NCI-H345 treated with DMSO at 0.1 percent for 48 hours (cell line): Measurements from ENCODE around the gene ING3.
A peak's percentile ranks its signal among the peaks of the same experiment; 100 is the strongest.
"Not testable (repeated sequence)": the region's sequence is repeated elsewhere in the genome, so short reads cannot be mapped to it uniquely, and the experiment has no call there.

Experiments used
- DNase-seq: peaks from one replicate; lab custom pipeline; 2025; ENCODE audit not compliant: unreplicated experiment; lab: John Stamatoyannopoulos, UW

ING3 gene

DNA sequence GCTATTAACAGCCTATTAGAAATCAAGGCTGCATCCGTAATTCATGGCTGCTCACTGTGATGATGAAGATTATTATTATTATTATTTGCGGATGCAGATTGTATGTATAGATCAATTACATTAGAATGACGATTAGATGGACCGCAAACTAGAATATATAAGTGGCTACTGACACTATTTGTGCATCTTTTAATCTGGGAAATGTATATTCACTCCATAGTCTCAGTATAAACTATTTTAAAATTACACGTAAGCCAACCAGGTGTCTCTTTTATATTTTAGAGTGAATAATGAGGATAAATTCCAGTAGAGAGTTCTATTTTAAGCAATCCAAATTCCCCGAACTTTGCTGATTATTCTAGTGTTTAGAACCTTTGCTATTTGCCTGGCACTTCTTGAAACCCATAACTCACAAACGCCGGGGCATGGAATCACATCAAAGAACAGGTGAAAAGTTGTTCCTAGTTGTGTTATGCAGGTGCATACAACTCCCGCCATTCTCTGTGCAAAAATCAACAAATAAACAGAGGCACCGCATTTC is 509 bp upstream of the ING3 start:
- no peak for DNase-seq

DNA sequence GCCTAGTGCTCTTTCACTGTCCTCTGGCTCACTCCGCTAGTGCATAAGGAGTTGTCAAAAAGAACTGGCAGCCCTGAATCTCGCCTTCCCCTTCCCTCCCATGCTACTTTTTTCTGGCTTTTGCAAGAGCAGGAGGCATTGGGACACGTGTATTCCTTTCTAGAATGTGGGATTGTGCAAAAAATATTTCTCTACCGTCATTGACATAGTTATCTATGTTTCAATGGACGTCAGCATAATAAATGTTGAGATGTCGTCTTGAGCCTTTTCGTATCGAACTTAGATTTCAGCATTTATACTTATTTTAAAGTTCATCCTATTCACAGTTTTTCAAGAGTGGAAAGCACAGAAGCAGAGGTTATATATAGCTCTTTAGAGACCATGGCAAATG is 727 bp downstream of the ING3 start:
- no peak for DNase-seq

DNA sequence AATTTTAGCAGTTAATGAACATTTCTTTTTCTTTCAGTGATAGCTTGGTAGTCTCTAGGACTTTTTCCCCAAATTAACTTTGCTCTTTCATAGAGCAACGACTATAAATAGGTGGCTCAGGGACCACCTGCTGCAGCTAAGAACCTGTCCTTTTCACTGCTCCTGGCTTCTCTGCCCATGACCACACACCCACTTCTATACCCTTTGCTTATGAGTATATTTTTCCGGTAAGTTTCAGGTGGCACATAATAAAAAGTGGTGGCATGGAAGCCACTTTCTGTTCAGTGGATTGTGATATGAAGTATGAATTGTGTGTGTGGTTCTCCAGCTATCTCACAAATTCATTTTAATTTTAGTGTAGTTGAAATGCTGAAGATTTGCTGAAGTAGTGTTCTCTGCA is 1.2 kb downstream of the ING3 start:
- no peak for DNase-seq

DNA sequence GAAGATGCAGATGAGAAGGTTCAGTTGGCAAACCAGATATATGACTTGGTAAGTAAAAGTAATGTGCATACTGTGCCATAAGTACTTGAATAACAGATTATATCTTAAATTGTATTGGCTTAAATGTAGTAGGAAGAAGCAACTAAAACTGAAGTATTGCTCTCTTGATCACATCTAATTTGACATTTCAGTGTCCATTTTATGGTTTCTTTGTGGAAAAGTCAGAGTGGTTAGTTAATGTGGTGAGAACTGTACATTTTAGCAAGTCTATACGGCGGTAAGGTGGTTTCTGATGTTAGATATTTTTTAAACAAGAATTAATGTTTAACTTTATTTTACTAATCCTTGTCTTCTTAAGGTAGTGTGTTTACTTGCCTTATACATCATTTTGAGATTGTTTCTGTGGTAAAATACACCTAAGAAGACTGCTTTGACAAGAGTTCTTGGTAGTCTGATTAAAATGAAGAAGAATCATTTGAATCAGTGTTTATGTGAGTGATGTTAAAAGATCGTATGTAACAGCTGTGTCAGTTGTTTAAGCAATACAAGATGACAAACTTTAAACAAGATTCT is 5.1 kb downstream of the ING3 start:
- no peak for DNase-seq

DNA sequence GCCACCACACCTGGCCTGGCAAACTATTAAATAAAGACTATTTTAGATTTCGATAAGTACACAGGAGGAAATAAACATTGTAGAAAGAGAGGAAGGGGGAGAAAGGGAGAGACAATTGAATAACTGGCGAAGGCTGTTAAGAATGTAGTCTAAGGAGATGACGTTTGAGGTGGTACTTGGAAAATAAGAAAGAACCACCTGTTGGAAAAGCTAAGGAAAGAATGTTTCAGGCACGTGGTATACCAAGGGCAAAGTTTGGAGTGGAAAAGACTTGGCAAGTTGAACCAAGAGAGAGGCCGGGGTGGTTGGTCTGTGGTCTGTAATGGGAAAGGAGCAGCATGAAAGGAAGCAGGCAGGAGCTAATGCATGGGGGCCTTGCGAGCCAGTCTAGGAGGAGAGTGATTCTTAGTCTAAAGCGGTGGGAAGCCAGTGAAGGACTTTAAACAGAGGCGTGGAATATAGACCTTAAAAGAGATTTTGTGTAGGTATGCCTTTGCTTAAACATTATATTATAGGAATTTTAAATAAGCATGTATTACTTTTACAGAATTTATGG is 9.4 kb downstream of the ING3 start:
- DNase-seq: no peak

DNA sequence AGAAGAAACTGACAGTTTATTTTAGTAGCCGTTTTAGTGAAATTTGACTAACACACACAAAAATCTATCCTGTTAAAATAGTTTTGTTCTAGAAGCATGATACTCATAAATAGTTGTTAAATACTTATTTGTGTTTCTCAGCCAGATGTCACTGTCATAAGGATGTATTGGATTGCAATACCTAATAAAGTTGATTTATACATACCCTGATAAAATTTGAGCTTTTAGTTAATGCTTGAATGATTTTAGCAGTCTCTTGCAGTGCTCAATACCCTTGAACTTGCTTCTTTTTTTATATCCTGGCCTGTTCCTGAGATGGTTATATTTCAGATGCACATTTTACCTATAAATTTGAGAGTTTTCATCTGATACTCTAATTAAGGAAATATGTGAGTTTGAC is 10.1 kb downstream of the ING3 start:
- DNase-seq: no peak

DNA sequence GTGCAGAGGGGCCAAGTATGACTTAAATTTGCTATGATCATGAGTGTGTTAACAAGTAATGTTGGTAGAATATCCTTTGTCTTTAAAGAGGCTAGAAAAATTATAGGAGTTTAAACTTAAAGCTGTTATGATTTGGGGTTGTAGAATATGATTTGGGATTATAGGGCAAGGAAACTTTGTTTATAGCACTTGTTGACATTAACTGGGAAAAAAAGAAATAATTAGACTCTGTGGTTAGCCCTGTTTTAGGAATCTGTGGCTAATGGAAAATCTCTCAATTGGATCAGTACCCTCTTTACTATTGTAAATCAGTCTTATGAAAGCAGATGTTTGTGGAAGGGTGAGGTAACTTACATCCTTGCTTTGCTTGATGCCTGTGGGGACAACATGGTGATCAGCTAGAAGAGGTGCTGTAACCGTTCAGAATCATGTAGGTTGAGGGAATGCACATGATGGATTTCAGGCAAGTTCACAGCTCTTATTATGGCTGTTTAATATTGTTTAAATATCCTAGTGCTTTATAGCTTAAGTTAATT is 11.1 kb downstream of the ING3 start:
- DNase-seq: no peak

DNA sequence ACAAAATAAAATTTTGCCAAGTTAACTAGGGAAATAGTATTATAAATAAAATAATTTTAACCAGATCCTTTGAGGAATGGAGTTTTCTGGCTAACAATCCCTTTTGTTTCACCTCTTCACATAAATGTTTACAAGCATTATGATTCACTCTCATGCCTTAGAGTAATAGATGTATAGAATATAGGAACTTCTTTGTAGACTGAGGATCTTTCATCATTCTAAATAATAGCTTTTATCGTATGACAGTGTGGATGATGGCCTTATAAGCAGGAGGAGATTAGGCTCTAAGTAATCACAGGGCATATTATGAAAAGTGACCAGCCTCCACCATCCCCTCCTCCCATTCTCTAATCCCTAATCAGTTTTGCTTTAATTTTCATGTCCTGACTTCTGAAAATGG is 13.5 kb downstream of the ING3 start:
- no peak for DNase-seq

DNA sequence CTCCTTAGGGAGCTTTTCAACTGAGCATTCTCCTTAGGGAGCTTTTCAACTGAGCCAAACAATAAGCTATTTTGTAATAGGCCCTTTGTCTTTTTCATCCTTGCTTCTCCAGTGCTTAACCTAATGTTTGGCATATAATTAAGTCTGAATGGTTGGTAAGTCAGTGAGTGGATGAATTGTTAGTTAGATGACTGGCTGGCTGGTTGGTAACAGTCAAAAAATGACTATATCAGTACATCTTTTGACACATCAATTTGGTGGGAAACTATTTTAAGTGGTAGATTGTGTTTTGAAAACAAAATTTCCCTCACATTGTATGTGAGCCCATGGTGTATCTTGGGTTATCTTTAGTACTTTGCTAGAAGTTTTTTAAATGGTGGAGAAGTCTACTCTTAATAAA is 16.4 kb downstream of the ING3 start:
- no peak for DNase-seq

DNA sequence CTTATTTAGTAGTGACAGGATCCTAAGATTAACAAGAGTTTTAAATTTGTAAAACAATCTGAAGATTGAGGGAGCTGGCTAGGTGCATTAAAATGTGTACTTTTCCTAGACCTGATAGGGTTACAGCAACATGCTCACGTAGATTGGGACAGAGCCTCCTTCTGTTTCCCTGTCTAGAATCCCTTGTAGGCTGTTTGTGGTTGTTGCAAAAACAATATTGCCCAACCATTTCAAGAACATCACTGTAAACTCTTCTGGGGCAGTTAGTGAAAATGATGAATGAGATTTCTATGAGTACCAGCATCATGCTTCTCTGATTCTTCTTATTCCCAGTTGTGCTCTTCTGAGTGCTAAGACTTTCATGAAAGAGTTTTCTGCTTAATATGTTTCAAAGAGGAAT is 23.3 kb downstream of the ING3 start:
- no peak for DNase-seq

DNA sequence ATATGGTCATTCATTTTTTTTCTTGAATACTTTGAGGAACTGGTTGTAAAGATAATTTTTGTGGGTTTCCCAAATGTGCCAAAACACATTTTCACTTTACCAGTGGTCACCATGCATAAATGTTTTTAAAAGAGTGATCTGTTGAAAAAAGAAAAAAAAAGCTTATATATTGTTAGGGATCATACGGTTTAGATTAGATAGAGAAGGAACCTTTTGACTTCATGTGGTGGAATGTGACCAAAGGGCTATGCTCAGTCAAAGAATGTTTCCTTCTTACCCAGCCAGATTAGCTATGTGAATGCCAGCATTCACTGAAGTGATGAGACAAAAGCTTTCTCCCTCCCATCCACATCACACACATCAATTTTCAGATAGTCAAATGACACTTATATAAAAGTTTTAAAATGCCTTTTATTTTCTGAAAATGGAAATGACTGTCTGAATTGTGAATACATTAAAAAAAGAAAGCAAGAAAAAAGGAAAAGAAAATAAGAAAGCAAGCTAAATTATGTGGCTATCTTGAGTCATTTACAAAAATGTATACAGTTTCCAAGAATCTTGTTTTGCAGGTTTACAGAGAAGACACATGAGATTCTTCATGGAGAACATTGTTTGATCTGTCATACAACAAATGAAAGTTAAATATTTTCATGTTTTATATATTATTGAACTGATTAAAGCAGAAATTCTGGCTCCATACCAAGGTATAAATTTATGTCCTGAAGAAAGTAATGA is 29.4 kb downstream of the ING3 start:
- DNase-seq: no peak

DNA sequence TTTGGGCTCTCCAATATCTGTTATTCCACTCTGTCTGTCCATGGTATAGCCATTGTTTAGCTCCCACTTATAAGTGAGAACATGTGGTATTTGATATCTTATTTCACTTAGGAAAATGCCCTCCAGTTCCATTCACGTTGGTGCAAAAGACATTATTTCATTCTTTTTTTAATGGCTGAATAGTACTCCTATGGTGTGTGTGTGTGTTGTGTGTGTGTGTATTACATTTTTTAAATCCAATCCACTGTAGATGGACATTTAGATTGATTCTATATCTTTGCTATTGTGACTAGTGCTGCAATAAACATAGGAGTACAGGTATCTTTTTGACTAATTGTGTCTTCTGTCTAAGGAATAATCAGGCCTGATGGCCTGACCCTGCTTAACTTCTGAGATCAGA is 30.5 kb downstream of the ING3 start:
- DNase-seq: no peak

DNA sequence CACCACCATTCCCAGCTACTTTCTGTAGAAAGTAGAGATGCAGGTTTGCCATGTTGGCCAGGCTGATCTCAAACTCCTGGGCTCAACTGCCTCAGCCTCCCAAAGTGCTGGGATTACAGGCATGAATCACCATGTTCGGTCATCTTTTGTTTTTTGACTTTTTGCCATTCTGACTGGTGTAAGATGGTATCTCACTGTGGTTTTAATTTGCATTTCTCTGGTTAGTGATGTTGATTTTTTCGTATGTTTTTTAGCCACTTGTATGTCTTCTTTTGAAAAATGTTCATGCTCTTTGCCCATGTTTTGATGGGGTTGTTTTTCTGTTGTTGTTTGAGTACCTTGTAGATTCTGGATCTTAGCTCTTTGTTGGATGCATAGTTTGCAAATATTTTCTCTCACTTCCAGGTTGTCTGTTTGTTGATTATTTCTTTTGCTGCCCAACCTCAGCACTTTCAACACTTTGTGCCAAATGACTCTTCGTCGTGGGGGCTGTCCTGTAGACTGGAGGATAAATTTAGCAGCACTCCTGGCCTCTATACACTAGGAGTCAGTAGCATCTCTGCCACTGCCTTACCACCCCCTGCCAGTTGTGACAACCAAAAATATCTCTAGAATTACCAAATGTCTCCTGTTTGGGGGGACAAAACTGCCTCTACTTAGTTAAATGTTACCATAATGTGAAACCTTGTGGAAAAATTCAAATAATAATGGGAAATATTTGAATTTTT is 31.5 kb downstream of the ING3 start:
- no peak for DNase-seq

DNA sequence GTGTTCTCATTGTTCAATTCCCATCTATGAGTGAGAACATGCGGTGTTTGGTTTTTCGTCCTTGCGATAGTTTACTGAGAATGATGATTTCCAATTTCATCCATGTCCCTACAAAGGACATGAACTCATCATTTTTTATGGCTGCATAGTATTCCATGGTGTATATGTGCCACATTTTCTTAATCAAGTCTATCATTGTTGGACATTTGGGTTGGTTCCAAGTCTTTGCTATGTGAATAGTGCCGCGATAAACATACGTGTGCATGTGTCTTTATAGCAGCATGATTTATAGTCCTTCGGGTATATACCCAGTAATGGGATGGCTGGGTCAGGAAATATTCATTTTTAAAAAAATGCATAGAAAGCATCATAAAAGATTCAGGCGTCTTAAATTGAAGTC is 33.0 kb downstream of the ING3 start:
- DNase-seq: not testable (repeated sequence)

DNA sequence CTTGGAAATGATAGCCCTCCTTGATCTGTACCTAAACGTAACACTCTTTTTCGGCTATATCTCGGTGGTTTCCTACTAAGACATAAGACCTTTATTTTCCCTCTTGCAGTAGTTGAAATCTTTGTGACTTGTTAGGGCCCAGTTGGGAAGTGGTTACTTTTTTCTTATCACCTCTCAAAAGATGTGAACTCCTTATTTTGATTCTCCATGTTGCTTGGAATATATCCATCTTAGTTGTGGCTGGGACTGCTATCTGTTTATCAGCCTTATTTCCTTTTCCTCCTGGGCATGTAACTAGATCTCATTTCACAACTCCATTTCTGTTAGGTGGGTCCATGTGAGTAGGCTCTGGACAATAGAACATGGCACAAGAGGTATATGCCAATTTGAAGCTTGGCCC is 33.8 kb downstream of the ING3 start:
- DNase-seq: no peak

DNA sequence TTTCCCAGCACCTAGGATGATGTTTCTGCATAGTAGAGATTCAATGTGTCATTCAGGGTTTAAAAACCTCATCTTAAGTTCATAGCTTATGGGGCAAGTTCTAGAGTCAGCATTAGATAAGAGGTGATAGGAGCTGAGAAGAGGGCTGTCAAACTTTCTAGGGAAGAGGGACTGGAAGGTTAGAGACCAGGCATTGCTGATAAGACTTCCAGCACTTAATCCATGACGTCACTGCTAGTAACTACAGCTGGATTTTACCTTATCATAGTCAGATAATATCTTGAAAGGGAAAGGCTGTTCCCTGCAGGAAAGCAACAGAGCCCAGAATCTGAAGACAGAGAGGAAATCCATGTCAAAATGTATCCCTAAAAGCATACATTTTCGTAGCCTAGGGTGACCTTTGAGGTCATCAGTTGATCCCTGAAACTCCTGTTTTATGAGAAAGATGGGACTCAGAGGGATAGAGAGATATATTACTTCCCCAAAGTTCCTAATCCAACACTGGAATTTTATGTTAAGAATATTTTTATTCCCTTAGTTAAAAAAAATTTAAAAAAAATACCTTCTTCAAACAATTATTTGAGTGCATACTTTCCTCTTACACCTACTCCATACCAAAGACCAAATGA is 34.7 kb downstream of the ING3 start:
- no peak for DNase-seq

DNA sequence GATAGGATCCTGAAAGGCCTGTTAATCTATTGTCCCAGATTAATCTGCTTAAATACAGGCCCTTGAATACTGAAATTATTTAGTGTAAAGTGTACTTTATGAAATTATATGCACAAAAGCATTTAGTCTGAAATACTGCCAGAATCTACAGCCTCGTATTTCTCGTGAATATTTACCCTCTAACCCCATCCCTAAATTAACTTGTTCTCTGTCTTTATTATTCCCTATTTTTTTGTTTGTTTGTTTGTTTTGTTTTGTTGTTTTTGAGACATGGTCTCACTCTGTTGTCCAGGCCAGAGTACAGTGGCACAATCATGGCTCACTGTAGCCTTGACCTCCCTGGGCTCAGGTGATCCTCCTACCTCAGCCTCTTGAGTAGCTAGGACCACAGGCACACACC is 35.3 kb downstream of the ING3 start:
- DNase-seq: no peak

DNA sequence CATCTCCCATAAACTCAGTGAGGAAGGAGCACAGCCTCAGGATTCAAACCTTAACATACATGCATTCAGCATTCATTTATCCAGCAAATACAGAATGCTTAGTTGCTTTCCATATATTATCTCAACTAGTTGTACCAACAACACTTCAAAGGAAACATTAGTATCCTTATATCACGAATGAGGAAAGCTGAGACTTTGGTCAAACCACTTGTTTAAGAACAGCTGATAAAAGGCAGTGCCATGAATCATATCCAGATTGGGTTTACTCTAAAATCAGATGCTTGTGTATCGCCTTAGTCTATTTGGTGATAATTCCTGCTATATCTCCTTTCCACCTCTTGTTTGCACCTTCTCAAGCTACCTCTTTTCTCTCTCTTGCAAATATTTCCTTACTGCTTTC is 36.1 kb downstream of the ING3 start:
- DNase-seq: no peak

DNA sequence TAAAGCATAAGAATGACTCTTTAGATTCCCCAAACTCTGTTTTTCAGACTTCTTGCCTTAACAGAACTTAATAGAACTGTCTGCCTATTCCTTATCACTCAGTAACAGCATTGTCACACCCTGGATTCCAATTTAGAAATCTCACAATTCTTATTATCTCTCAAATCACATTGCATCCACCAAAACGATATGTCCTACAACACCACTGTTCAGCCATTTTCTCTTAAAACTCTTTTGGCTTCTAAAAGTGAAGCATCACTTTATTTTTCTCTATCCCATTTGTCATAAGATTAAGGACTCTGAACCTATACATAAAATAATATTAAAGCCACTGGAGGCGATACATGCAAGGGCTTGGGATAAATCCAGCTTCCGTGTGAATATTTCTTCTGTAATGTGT is 36.7 kb downstream of the ING3 start:
- DNase-seq: no peak

DNA sequence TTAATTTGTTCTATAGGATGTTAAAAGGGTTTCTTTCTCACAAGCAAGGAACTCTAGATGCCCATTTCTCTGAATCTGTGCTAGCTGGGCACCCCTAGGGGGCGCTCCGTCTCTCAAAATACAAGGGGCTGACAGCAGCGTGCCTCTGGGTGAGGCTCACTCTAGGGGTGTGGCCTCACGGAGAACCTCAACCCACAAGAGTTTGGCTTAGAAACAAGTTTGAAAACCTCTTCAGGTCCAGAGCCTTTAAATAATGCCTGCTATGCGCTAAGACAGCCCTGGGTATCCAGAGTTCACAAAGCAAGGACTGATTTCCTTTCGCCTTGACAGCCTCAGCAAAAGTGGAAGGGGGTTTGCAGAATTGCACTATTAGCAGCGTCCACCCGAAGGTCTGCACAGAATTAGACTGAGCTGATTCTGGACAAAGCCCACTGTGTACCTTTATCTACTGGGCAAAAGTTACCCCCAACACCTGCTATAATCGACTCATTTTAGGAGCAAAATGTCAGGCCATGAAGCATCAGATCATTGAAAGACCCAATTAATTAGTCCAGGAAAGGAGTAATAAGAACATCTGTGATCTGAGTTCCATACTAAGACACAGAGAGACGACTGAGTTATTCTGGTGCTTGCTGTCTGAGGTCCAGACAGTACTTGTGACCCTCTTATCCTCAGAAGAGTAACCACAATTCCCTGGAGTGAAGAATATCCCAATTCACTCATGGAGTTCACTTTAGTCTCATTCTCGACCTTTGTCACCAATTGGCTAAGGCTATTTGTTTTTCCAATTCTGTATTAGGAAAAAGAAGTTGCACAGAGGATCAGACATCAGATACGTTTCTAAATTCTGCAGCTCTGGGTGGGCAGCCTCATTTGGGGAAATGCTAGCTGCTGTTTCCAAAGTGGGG is 37.4 kb downstream of the ING3 start:
- DNase-seq: peak; percentile 54
